ENCODE results near the gene FABP6. TPM values are rescaled to one million over a fixed set of nuclear protein-coding genes. Genes with fewer than 3 reads are reported as not detected.
A peak's percentile ranks its signal among the peaks of the same experiment; 100 is the strongest.

Gene FABP6
- total RNA-seq, 4 donors from 2014 or later, result not detected

GRCh38 chr5:160197341-160198144 is 31.8 kb upstream of the FABP6 start:
- WGBS, 2 donors, result 44 to 54% methylated on average over 11 of the region's 11 CpGs
- intact Hi-C loops (cut with DNase I), result loop anchor here (2.0 kb wide), 1 partner anchor 149 kb away; no protein-coding TSS in a partner anchor
- Histone ChIP-seq H3K27ac (no peak overlapping the region), H3K27me3 (no peaks in the 10 kb centered on the region), H3K4me1 (peaks cover 0 to 11% of the 10 kb centered on the region in 2 donors), H3K9me3 (no peaks in the 10 kb centered on the region), H3K4me3 (replicated peaks in 1 of 3) (no peak overlapping the region), H3K36me3 (no peaks in the 10 kb centered on the region)
- TF ChIP-seq POLR2A (IDR thresholded peaks at IDR 0.05) (no peak), CTCF (IDR thresholded peaks at IDR 0.05) (no peak)
- DNase-seq, result no peak

GRCh38 chr5:160198146-160198545 is 31.2 kb upstream of the FABP6 start:
- Histone ChIP-seq H3K9me3 (no peaks in the 10 kb centered on the region), H3K27me3 (no peaks in the 10 kb centered on the region), H3K4me1 (peaks cover 0 to 11% of the 10 kb centered on the region in 2 donors), H3K36me3 (no peaks in the 10 kb centered on the region), H3K27ac (no peak overlapping the region), H3K4me3 (replicated peaks in 1 of 3) (no peak overlapping the region)
- whole genome bisulfite sequencing, 2 donors, result 75 to 76% methylated on average over 5 of the region's 5 CpGs
- DNase-seq, result no peak
- TF ChIP-seq POLR2A (IDR thresholded peaks at IDR 0.05) (no peak), CTCF (IDR thresholded peaks at IDR 0.05) (no peak)
- intact Hi-C loops (cut with DNase I), result loop anchor here (2.0 kb wide), 1 partner anchor 149 kb away; no protein-coding TSS in a partner anchor

- no peak for DNase-seq
- H3K27ac ChIP-seq, result no peak overlapping the region
- no peaks in the 10 kb centered on the region for H3K9me3 ChIP-seq
- H3K36me3 ChIP-seq, result no peaks in the 10 kb centered on the region
- H3K27me3 ChIP-seq, result no peaks in the 10 kb centered on the region
- H3K4me1 ChIP-seq, result peaks cover 0 to 11% of the 10 kb centered on the region in 2 donors
- H3K4me3 ChIP-seq (replicated peaks in 1 of 3), result peak overlapping the region in 1 of 3 donors; percentile 25
- TF ChIP-seq CTCF (IDR thresholded peaks at IDR 0.05) (no peak), POLR2A (IDR thresholded peaks at IDR 0.05) (no peak)
- 50 to 51% methylated on average over 8 of the region's 8 CpGs for WGBS, 2 donors
- intact Hi-C loops (cut with DNase I), result loop anchor here (2.0 kb wide), 1 partner anchor 148 kb away; no protein-coding TSS in a partner anchor
Measured at GRCh38 chr5:160198841-160199409, 30.4 kb upstream of the FABP6 start.

GRCh38 chr5:160199410-160199911 is 29.8 kb upstream of the FABP6 start:
- DNase-seq, result peak; percentile 66 to 69
- intact Hi-C loops (cut with DNase I), result loop anchor here (2.0 kb wide), 1 partner anchor 147 kb away; no protein-coding TSS in a partner anchor
- H3K4me3 ChIP-seq (replicated peaks in 1 of 3), result peak overlapping the region in 1 of 3 donors; percentile 25
- no peaks in the 10 kb centered on the region for H3K36me3 ChIP-seq
- 2 to 3% methylated on average over 22 to 25 of the region's 30 CpGs for WGBS, 2 donors
- H3K9me3 ChIP-seq, result no peaks in the 10 kb centered on the region
- no peak overlapping the region for H3K27ac ChIP-seq
- no peaks in the 10 kb centered on the region for H3K27me3 ChIP-seq
- peaks cover 0 to 11% of the 10 kb centered on the region in 2 donors for H3K4me1 ChIP-seq
- TF ChIP-seq CTCF (IDR thresholded peaks at IDR 0.05) (peak; percentile 47 to 96 (median 92)), POLR2A (IDR thresholded peaks at IDR 0.05) (no peak)
